DND-41 (cell line): ENCODE measurements around the gene CSNK1G2.

Experiments used
- ATAC-seq: fragments of 200-7000 bp; cut with Tn5 transposase; 3 replicates; pipeline ENCODE4 v1.9.1; 2021; ENCODE audit warnings: low read depth; ENCODE audit not compliant: insufficient read depth
- DNase-seq: peaks from one replicate; pipeline ENCODE4 v3.0.0-alpha.2; 2020
- H2AFZ ChIP-seq: 2 replicates; pipeline ENCODE4 v1.6.0; 2012; ENCODE audit warnings: low read depth, low read length
- H3K27ac ChIP-seq: 2 replicates; pipeline ENCODE4 v1.5.1; 2012; ENCODE audit warnings: low read length, inconsistent platforms
- H3K27me3 ChIP-seq: fragments of 200-600 bp; sonication (generic); 2 replicates; pipeline ENCODE4 v1.6.0; 2012; ENCODE audit warnings: low read length, mild to moderate bottlenecking, inconsistent platforms; ENCODE audit not compliant: insufficient read depth, poor library complexity
- H3K36me3 ChIP-seq: 2 replicates; pipeline ENCODE4 v1.5.1; 2012; ENCODE audit warnings: low read length, inconsistent platforms; ENCODE audit not compliant: insufficient read depth
- H3K4me1 ChIP-seq: 2 replicates; pipeline ENCODE4 v1.5.1; 2012; ENCODE audit warnings: mild to moderate bottlenecking, low read length; ENCODE audit not compliant: insufficient read depth
- H3K4me2 ChIP-seq: 2 replicates; pipeline ENCODE4 v1.6.0; 2012; ENCODE audit warnings: mild to moderate bottlenecking, moderate library complexity, low read length, inconsistent platforms; ENCODE audit not compliant: insufficient read depth
- H3K4me3 ChIP-seq, 2 experiments: fragments of 200-600 bp in 1 of 2; shearing (Covaris generic) in 1 of 2; 2 replicates each; pipeline ENCODE4 v1.5.1; 2012 to 2016; ENCODE audit warnings: inconsistent platforms in 2 of 2, low read length in 2 of 2, mild to moderate bottlenecking in 2 of 2, low read depth in 1 of 2, moderate library complexity in 1 of 2
- H3K79me2 ChIP-seq: 2 replicates; pipeline ENCODE4 v1.6.0; 2012; ENCODE audit warnings: low read length, inconsistent platforms; ENCODE audit not compliant: insufficient read depth
- H3K9ac ChIP-seq: 2 replicates; pipeline ENCODE4 v1.6.0; 2012; ENCODE audit warnings: low read depth, mild to moderate bottlenecking, inconsistent platforms, low read length, moderate library complexity
- H3K9me3 ChIP-seq: 2 replicates; pipeline ENCODE4 v1.5.1; 2012; ENCODE audit warnings: low read length, moderate library complexity, mild to moderate bottlenecking, inconsistent platforms; ENCODE audit not compliant: insufficient read depth, severe bottlenecking
- H4K20me1 ChIP-seq: 2 replicates; pipeline ENCODE4 v1.6.0; 2012; ENCODE audit warnings: low read length; ENCODE audit not compliant: insufficient read depth
- EZH2 ChIP-seq: IDR thresholded peaks from 3 replicates; pipeline ENCODE4 v1.6.1; 2012; ENCODE audit warnings: borderline replicate concordance, low read depth, mild to moderate bottlenecking, moderate library complexity, low read length, inconsistent platforms; ENCODE audit not compliant: severe bottlenecking
- TF ChIP-seq, protein P1 (sequence below): IDR thresholded peaks from 2 replicates; pipeline ENCODE4 v1.5.1; 2012; ENCODE audit warnings: borderline replicate concordance, low read length, moderate library complexity, mild to moderate bottlenecking; ENCODE audit not compliant: poor library complexity, severe bottlenecking; ENCODE audit errors: extremely low read depth

The CSNK1G2 gene

DNA sequence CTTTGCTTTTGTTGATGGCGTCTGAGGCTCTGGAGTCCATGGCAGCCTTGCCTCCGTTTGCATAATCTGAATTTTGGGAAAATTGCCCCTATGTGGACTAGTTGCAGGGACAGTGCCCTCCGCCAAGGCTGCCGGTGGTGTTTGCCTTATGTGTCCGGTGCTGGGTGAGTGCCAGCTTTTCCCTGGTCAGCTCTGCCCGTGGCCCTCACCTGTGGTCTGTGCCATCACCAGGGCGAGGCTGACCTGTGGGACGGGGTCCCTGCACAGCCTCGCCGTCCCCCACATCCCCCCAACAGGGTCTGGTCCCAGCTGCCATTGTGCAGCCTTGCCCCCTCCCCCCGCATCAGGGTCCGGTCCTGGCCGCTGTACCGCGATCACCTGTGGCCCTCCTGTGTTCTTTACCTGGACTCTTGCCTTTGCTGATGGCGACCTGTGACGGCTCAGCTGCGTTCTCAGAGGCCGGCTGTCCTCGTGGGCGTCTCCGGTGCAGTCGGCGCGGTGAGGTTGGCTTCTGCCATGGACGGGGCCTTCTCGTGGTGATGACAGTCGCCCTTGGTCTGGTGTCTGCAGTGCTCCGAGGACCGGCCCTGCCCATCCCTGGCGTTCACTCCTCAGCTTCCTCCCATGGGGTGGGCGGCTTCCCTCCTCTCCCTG, 12.6 kb downstream of the CSNK1G2 start:
- H3K27me3 ChIP-seq, result no peaks in the 10 kb centered on the region
- DNase-seq (no peak), ATAC-seq (no peak)
- H3K4me3 ChIP-seq, result no peak overlapping the region
- H4K20me1 ChIP-seq, result peaks cover 87% of the 10 kb centered on the region
- peaks cover 96% of the 10 kb centered on the region for H3K79me2 ChIP-seq
- peaks cover 58% of the 10 kb centered on the region for H3K36me3 ChIP-seq
- no peaks in the 10 kb centered on the region for H3K9me3 ChIP-seq
- no peak for TF ChIP-seq EZH2
- TF ChIP-seq, protein P1, sequence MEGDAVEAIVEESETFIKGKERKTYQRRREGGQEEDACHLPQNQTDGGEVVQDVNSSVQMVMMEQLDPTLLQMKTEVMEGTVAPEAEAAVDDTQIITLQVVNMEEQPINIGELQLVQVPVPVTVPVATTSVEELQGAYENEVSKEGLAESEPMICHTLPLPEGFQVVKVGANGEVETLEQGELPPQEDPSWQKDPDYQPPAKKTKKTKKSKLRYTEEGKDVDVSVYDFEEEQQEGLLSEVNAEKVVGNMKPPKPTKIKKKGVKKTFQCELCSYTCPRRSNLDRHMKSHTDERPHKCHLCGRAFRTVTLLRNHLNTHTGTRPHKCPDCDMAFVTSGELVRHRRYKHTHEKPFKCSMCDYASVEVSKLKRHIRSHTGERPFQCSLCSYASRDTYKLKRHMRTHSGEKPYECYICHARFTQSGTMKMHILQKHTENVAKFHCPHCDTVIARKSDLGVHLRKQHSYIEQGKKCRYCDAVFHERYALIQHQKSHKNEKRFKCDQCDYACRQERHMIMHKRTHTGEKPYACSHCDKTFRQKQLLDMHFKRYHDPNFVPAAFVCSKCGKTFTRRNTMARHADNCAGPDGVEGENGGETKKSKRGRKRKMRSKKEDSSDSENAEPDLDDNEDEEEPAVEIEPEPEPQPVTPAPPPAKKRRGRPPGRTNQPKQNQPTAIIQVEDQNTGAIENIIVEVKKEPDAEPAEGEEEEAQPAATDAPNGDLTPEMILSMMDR, result no peak
- H3K4me1 ChIP-seq, result no peaks in the 10 kb centered on the region
- no peak overlapping the region for H3K4me2 ChIP-seq
- H2AFZ ChIP-seq, result no peak overlapping the region
- no peak overlapping the region for H3K9ac ChIP-seq
- H3K27ac ChIP-seq, result no peak overlapping the region

DNA sequence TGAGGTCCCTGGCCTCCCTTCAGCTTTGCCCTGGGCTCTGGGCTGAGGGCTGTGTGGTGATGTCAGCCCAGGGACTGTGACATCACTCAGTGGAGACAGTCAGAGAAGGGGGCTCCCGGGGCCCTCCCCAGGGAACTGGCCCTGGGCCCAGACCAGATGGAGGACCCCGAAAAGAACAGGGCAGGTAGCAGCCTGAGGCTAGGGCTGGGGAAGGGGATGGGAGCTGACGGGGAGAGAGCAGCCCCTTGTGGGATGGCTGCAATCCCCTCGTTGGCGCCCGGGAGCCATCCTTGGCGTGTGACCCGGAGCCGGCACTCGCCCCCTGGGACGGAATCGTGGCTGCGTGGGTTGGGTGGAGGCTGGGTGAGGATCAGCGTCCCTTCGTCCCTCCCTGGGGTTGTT, 13.6 kb downstream of the CSNK1G2 start:
- no peak overlapping the region for H3K27ac ChIP-seq
- no peaks in the 10 kb centered on the region for H3K27me3 ChIP-seq

DNA sequence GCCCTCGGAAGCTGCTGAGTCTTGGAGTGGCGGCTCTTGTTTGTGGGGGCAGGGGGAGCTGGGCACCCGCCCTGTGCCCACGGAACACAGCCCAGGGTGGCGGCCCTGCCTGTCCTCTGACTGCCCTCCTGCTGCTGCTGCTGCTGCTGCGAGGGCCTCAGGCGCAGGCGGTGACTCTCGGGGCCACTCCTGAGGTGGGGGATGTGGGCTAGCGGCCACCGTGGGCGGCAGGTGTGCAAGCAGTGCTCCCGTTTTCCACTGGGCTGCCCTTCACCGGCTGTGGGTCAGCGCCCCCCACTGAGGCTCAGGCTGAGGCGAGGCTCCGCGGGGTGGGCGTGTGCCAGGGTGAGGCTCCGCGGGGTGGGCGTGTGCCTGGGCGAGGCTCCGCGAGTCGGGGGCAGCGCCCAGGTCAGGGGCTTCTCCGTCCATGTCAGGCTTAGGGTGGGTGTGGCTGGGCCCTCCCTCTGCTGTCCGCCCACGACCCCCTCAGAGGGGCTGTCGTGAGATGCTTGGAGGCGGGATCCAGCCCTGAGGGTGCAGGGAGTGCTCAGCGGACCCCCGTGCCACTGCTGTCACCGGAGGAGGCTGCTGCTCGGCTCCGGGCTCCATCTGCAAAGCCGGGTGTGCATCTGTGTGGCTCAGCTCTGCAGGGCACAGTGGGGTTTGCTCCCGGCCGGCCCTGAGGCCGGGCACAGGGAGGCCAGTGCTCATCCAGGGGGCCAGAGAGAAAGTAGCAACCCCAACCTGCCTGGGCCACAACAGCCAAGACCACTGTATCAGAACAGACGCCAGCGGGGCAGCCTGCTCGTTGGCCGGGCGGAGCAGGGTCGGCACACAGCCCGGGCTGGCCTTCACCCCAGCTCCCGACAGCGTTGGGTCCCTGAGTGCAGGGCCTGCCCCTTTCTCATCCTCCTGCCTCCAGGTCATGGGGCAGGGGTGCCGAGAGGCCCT, 14.5 kb downstream of the CSNK1G2 start:
- Histone ChIP-seq H3K79me2 (peaks cover 93% of the 10 kb centered on the region), H3K4me3 (no peak overlapping the region), H3K27ac (no peak overlapping the region), H3K4me2 (no peak overlapping the region), H3K4me1 (no peaks in the 10 kb centered on the region), H3K9ac (no peak overlapping the region), H3K27me3 (no peaks in the 10 kb centered on the region), H3K36me3 (peaks cover 51% of the 10 kb centered on the region), H4K20me1 (peaks cover 85% of the 10 kb centered on the region), H2AFZ (no peak overlapping the region), H3K9me3 (no peaks in the 10 kb centered on the region)
- TF ChIP-seq, protein P1, result no peak
- TF ChIP-seq EZH2, result no peak
- ATAC-seq, result no peak; the same call in 2 of the 3 replicates
- DNase-seq, result no peak

More for the DNA sequence above, 13.6 kb downstream of the CSNK1G2 start:
- TF ChIP-seq, protein P1, result no peak
- TF ChIP-seq EZH2, result no peak
- no peak overlapping the region for H2AFZ ChIP-seq
- H3K4me3 ChIP-seq, result no peak overlapping the region
- no peaks in the 10 kb centered on the region for H3K4me1 ChIP-seq
- peaks cover 49% of the 10 kb centered on the region for H3K36me3 ChIP-seq
- DNase-seq, result no peak
- H3K9ac ChIP-seq, result no peak overlapping the region
- H3K4me2 ChIP-seq, result no peak overlapping the region
- H3K9me3 ChIP-seq, result no peaks in the 10 kb centered on the region
- ATAC-seq, result no peak
- peaks cover 93% of the 10 kb centered on the region for H3K79me2 ChIP-seq
- H4K20me1 ChIP-seq, result peaks cover 82% of the 10 kb centered on the region
